ENCODE measurements around the gene TSPAN4.

Gene TSPAN4

GRCh38 chr11:852762-853161, 10.1 kb downstream of the TSPAN4 start:
- no peak for DNase-seq

- no peak for DNase-seq
Observed at GRCh38 chr11:853682-854448, 11.2 kb downstream of the TSPAN4 start.

- no peak for DNase-seq
Observed at GRCh38 chr11:854601-855329, 12.1 kb downstream of the TSPAN4 start.

GRCh38 chr11:855330-855674, 12.7 kb downstream of the TSPAN4 start:
- no peak for DNase-seq

- DNase-seq, result no peak
Observed at GRCh38 chr11:855796-856195, 13.1 kb downstream of the TSPAN4 start.

GRCh38 chr11:856397-856796, 13.7 kb downstream of the TSPAN4 start:
- no peak for DNase-seq

- DNase-seq, result no peak
Observed at GRCh38 chr11:858053-858761, 15.6 kb downstream of the TSPAN4 start.

- DNase-seq, result no peak
Observed at GRCh38 chr11:858762-859339, 16.2 kb downstream of the TSPAN4 start.

GRCh38 chr11:859394-860131, 16.9 kb downstream of the TSPAN4 start:
- peak; percentile 82 for DNase-seq

- no peak for DNase-seq
Observed at GRCh38 chr11:860234-861104, 17.8 kb downstream of the TSPAN4 start.

GRCh38 chr11:861105-861479, 18.4 kb downstream of the TSPAN4 start:
- no peak for DNase-seq

GRCh38 chr11:862081-862661, 19.5 kb downstream of the TSPAN4 start:
- no peak for DNase-seq

GRCh38 chr11:862696-863022, 20.0 kb downstream of the TSPAN4 start:
- no peak for DNase-seq

GRCh38 chr11:863023-863909, 20.6 kb downstream of the TSPAN4 start:
- DNase-seq, result no peak

GRCh38 chr11:863910-864827, 21.5 kb downstream of the TSPAN4 start:
- no peak for DNase-seq

- no peak for DNase-seq
Observed at GRCh38 chr11:864898-865297, 22.2 kb downstream of the TSPAN4 start.

GRCh38 chr11:865462-866430, 23.1 kb downstream of the TSPAN4 start:
- no peak for DNase-seq

- no peak for DNase-seq
Observed at GRCh38 chr11:866481-866880, 23.8 kb downstream of the TSPAN4 start.
